H1 (cell line): Measurements from ENCODE around the gene GBP2. TPM values are rescaled to one million over a fixed set of nuclear protein-coding genes. Genes with fewer than 3 reads are reported as not detected.

Experiments used
- CTCF ChIA-PET: fragments of 300-600 bp; sonication (Branson Sonifier 250); formaldehyde crosslinking; loops from one replicate; lab custom pipeline; 2021; ENCODE audit not compliant: partially characterized antibody; lab: Charles Lee
- POLR2A ChIA-PET: fragments of 300-600 bp; sonication (Branson Sonifier 250); formaldehyde crosslinking; loops from one replicate; lab custom pipeline; 2021; ENCODE audit warnings: inconsistent platforms; ENCODE audit not compliant: partially characterized antibody; lab: Charles Lee
- DNase-seq, 2 experiments: peaks; one replicate each; pipeline versions ENCODE4 v3.0.0 to v3.0.0-alpha.2; 2010 to 2022; ENCODE audit warnings: low spot score in 2 of 2, low read depth in 1 of 2, mixed read lengths in 1 of 2
- FAIRE-seq: peaks from 2 replicates; lab custom pipeline; 2011; peaks lifted over from hg19 to GRCh38; lab: Jason Lieb, UNC
- H2AFZ ChIP-seq: 2 replicates; pipeline ENCODE4 v1.8.1; 2012; ENCODE audit warnings: low read length, inconsistent platforms
- H2AK5ac ChIP-seq: 2 replicates; pipeline ENCODE4 v1.6.1; 2013; ENCODE audit warnings: low read depth, low read length
- H2BK120ac ChIP-seq: replicated peaks from 2 replicates; pipeline ENCODE3; 2013; ENCODE audit warnings: low read depth, low read length, inconsistent platforms
- H2BK12ac ChIP-seq: 2 replicates; pipeline ENCODE4 v1.6.1; 2013; ENCODE audit warnings: low read depth, low read length
- H2BK15ac ChIP-seq: 2 replicates; pipeline ENCODE4 v1.6.1; 2013; ENCODE audit warnings: low read length
- H2BK20ac ChIP-seq: 2 replicates; pipeline ENCODE4 v1.6.1; 2013; ENCODE audit warnings: low read length
- H2BK5ac ChIP-seq: 2 replicates; pipeline ENCODE4 v1.6.1; 2013; ENCODE audit warnings: low read depth, low read length
- H3K14ac ChIP-seq: 2 replicates; pipeline ENCODE4 v1.6.1; 2013; ENCODE audit warnings: inconsistent platforms; ENCODE audit not compliant: insufficient read length
- H3K18ac ChIP-seq: 2 replicates; pipeline ENCODE4 v1.6.1; 2013; ENCODE audit warnings: low read length; ENCODE audit errors: extremely low read depth
- H3K23ac ChIP-seq: 2 replicates; pipeline ENCODE4 v1.6.1; 2013; ENCODE audit warnings: inconsistent platforms; ENCODE audit not compliant: insufficient read length
- H3K23me2 ChIP-seq: 2 replicates; pipeline ENCODE4 v1.6.1; 2013; ENCODE audit warnings: low read depth, low read length
- H3K27ac ChIP-seq: 2 replicates; pipeline ENCODE4 v1.6.1; 2011; ENCODE audit warnings: low read depth, low read length, inconsistent platforms
- H3K27me3 ChIP-seq, 4 experiments: replicated peaks in 1 of 4; 1 replicate in 1 of 4; 2 replicates in 3 of 4; pipeline versions ENCODE4 v1.6.1 to v1.8.1; 2011 to 2013; ENCODE audit warnings: low read length in 3 of 4, mild to moderate bottlenecking in 3 of 4, inconsistent platforms in 2 of 4, mixed read lengths in 2 of 4, moderate library complexity in 1 of 4; ENCODE audit not compliant: control insufficient read depth in 3 of 4, insufficient read depth in 3 of 4; ENCODE audit errors: extremely low read depth in 1 of 4
- H3K36me3 ChIP-seq, 4 experiments: 2 replicates each; pipeline versions ENCODE4 v1.6.1 to v1.8.1; 2011 to 2013; ENCODE audit warnings: mild to moderate bottlenecking in 4 of 4, low read length in 3 of 4, moderate library complexity in 2 of 4, control low read depth in 1 of 4, inconsistent platforms in 1 of 4; ENCODE audit not compliant: insufficient read depth in 4 of 4, control insufficient read depth in 2 of 4
- H3K4ac ChIP-seq: replicated peaks from 2 replicates; pipeline ENCODE3; 2013; ENCODE audit warnings: low read length, low read depth, mixed read lengths, inconsistent platforms; ENCODE audit not compliant: insufficient read length
- H3K4me1 ChIP-seq, 4 experiments: replicated peaks in 1 of 4; 1 replicate in 1 of 4; 2 replicates in 3 of 4; pipeline versions ENCODE4 v1.6.1 to v1.8.1; 2011 to 2013; ENCODE audit warnings: low read length in 3 of 4, inconsistent platforms in 2 of 4, mixed read lengths in 1 of 4; ENCODE audit not compliant: insufficient read depth in 4 of 4, control insufficient read depth in 3 of 4
- H3K4me2 ChIP-seq, 2 experiments: 2 replicates each; pipeline versions ENCODE4 v1.6.1 to v1.8.1; 2011 to 2013; ENCODE audit warnings: low read depth in 2 of 2, low read length in 2 of 2, control low read depth in 1 of 2, inconsistent platforms in 1 of 2, mild to moderate bottlenecking in 1 of 2; ENCODE audit not compliant: insufficient read depth in 1 of 2
- H3K4me3 ChIP-seq, 4 experiments: fragments of 200-600, 300-600 bp in 1 of 4; sonication (generic), shearing (Covaris generic), sonication (Bioruptor Twin) in 1 of 4; 2 replicates each; pipeline versions ENCODE4 v1.5.1 to v1.8.1; 2011 to 2016; ENCODE audit warnings: low read length in 4 of 4, low read depth in 3 of 4, control low read depth in 2 of 4, inconsistent platforms in 2 of 4, mild to moderate bottlenecking in 2 of 4, mixed read lengths in 1 of 4, moderate library complexity in 1 of 4; ENCODE audit not compliant: insufficient read depth in 2 of 4; ENCODE audit errors: extremely low read depth in 1 of 4
- H3K56ac ChIP-seq: replicated peaks from 2 replicates; pipeline ENCODE3; 2013; ENCODE audit warnings: low read depth, mild to moderate bottlenecking, mixed read lengths, low read length, inconsistent platforms; ENCODE audit not compliant: insufficient read length
- H3K79me1 ChIP-seq: 2 replicates; pipeline ENCODE4 v1.6.1; 2013; ENCODE audit warnings: low read depth, low read length, control low read depth
- H3K79me2 ChIP-seq, 2 experiments: 2 replicates each; pipeline versions ENCODE4 v1.6.1 to v1.8.1; 2012 to 2013; ENCODE audit warnings: low read length in 2 of 2, mild to moderate bottlenecking in 2 of 2, inconsistent platforms in 1 of 2; ENCODE audit not compliant: insufficient read depth in 2 of 2, control insufficient read depth in 1 of 2
- H3K9ac ChIP-seq, 4 experiments: replicated peaks in 1 of 4; 1 replicate in 1 of 4; 2 replicates in 3 of 4; pipeline versions ENCODE4 v1.6.1 to v1.8.1; 2011 to 2013; ENCODE audit warnings: low read depth in 3 of 4, low read length in 3 of 4, control low read depth in 2 of 4, mild to moderate bottlenecking in 2 of 4, moderate library complexity in 2 of 4, inconsistent platforms in 1 of 4; ENCODE audit errors: extremely low read depth in 1 of 4
- H3K9me3 ChIP-seq, 2 experiments: 2 replicates each; pipeline versions ENCODE4 v1.6.1 to v1.8.1; 2012 to 2013; ENCODE audit warnings: mild to moderate bottlenecking in 2 of 2, moderate library complexity in 2 of 2, control low read depth in 1 of 2, inconsistent platforms in 1 of 2, low read depth in 1 of 2, low read length in 1 of 2, mixed read lengths in 1 of 2; ENCODE audit not compliant: insufficient read depth in 2 of 2
- H4K20me1 ChIP-seq, 2 experiments: replicated peaks in 1 of 2; 2 replicates each; pipeline versions ENCODE3 to v1.8.1; 2011 to 2013; ENCODE audit warnings: inconsistent platforms in 2 of 2, low read length in 2 of 2, mild to moderate bottlenecking in 1 of 2; ENCODE audit not compliant: insufficient read depth in 2 of 2, control insufficient read depth in 1 of 2
- H4K5ac ChIP-seq: 2 replicates; pipeline ENCODE4 v1.6.1; 2013; ENCODE audit warnings: low read length, low read depth, mixed read lengths, inconsistent platforms; ENCODE audit not compliant: insufficient read length
- H4K8ac ChIP-seq: 2 replicates; pipeline ENCODE4 v1.8.0; 2013; ENCODE audit warnings: mild to moderate bottlenecking, moderate library complexity, low read length, inconsistent platforms; ENCODE audit not compliant: insufficient read depth; ENCODE audit errors: extremely low read depth
- H4K91ac ChIP-seq: replicated peaks from 2 replicates; pipeline ENCODE3; 2013; ENCODE audit warnings: low read length, mixed read lengths, inconsistent platforms; ENCODE audit not compliant: insufficient read length
- BACH1 ChIP-seq: IDR thresholded peaks from 2 replicates; pipeline ENCODE4 v1.6.1; 2012; ENCODE audit warnings: low read length, improper control_type of control experiment
- CBX8 ChIP-seq: fragments of 300-800, 300-1000 bp; sonication (generic); IDR thresholded peaks from 2 replicates; pipeline ENCODE4 v1.7.1; 2016; ENCODE audit warnings: low read depth, low read length, borderline replicate concordance
- EGR1 ChIP-seq: IDR thresholded peaks from 2 replicates; pipeline ENCODE4 v1.6.1; 2011; ENCODE audit warnings: low read depth, low read length, borderline replicate concordance
- JUND ChIP-seq: IDR thresholded peaks from 2 replicates; pipeline ENCODE4 v1.6.1; 2011; ENCODE audit warnings: mild to moderate bottlenecking, improper control_type of control experiment, low read length
- NRF1 ChIP-seq: IDR thresholded peaks from 2 replicates; pipeline ENCODE4 v1.6.1; 2011; ENCODE audit warnings: mild to moderate bottlenecking, low read depth, low read length, improper control_type of control experiment
- POLR2A ChIP-seq, 2 experiments: IDR thresholded peaks; 1 replicate in 1 of 2; 2 replicates in 1 of 2; pipeline ENCODE4 v1.6.1; 2011; ENCODE audit warnings: low read depth in 2 of 2, low read length in 2 of 2, mild to moderate bottlenecking in 2 of 2; ENCODE audit errors: control extremely low read depth in 1 of 2
- POU5F1 ChIP-seq: IDR thresholded peaks from 2 replicates; pipeline ENCODE4 v1.6.1; 2011; ENCODE audit warnings: low read depth, mild to moderate bottlenecking, low read length, moderate library complexity
- SIRT6 ChIP-seq: IDR thresholded peaks from one replicate; pipeline ENCODE4 v1.7.1; 2012; ENCODE audit warnings: low read length, inconsistent platforms
- SP4 ChIP-seq: IDR thresholded peaks from 2 replicates; pipeline ENCODE4 v1.6.1; 2012; ENCODE audit warnings: low read length, inconsistent platforms
- SUZ12 ChIP-seq: fragments of 200-600 bp; sonication (generic); IDR thresholded peaks from 2 replicates; pipeline ENCODE4 v1.6.1; 2012; ENCODE audit warnings: mild to moderate bottlenecking, inconsistent platforms, low read length, moderate library complexity, mixed read lengths
- TAF1 ChIP-seq: IDR thresholded peaks from 2 replicates; pipeline ENCODE4 v1.6.1; 2011; ENCODE audit warnings: mild to moderate bottlenecking, low read depth, low read length
- TCF12 ChIP-seq: IDR thresholded peaks from 2 replicates; pipeline ENCODE4 v1.6.1; 2011; ENCODE audit warnings: low read depth, mild to moderate bottlenecking, low read length
- WGBS, 2 experiments: shearing (Covaris generic) in 1 of 2; methylation state at CpG; one replicate each; pipeline versions ENCODE4 v1.1.6 to v1.1.7; 2013 to 2015; ENCODE audit warnings: low lambda C conversion rate in 2 of 2, mixed read lengths in 2 of 2, inconsistent platforms in 1 of 2, low coverage in 1 of 2, missing lambda C conversion rate in 1 of 2; ENCODE audit not compliant: insufficient replicate concordance in 2 of 2, insufficient coverage in 1 of 2, insufficient read length in 1 of 2; ENCODE audit errors: extremely low coverage in 1 of 2, missing lambda C conversion rate in 1 of 2; 5-methylcytosine and 5-hydroxymethylcytosine counted together
- polyA plus RNA-seq, 7 experiments: library from polyadenylated mRNA; depleted of rRNA in 3 of 7; stranded (reverse) in 5 of 7; unstranded in 2 of 7; fragments of >200 nt in 5 of 7; fragments of 200-250 nt in 2 of 7; gene quantifications; 1 replicate in 5 of 7; 2 replicates in 1 of 7; 4 replicates in 1 of 7; pipeline versions ENCODE4 v1.2.1 to v1.2.3, GENCODE V29; 2011 to 2013; ENCODE audit warnings: missing spikeins in 2 of 7, mixed read lengths in 2 of 7
- total RNA-seq: library from RNA; stranded (reverse); fragmentation: NEBNext Ultra II Directional; extraction: Animal tissue kit (Norgen Biotek cat#: 25700); gene quantifications from 2 replicates; pipeline ENCODE4 v1.2.1, GENCODE V29; 2021
- TF ChIP-seq, protein P1 (sequence below): IDR thresholded peaks from 2 replicates; pipeline ENCODE4 v1.6.1; 2012; ENCODE audit warnings: inconsistent platforms
- TF ChIP-seq, protein P2 (sequence below): IDR thresholded peaks from 2 replicates; pipeline ENCODE4 v1.6.1; 2011; ENCODE audit warnings: low read depth, mild to moderate bottlenecking, low read length; ENCODE audit not compliant: insufficient read depth

GBP2 gene
- total and polyA plus RNA-seq, 2 of the 8 experiments (the other 6 are each of a cell fraction or from before 2014, with no cell fraction given), result not detected

DNA sequence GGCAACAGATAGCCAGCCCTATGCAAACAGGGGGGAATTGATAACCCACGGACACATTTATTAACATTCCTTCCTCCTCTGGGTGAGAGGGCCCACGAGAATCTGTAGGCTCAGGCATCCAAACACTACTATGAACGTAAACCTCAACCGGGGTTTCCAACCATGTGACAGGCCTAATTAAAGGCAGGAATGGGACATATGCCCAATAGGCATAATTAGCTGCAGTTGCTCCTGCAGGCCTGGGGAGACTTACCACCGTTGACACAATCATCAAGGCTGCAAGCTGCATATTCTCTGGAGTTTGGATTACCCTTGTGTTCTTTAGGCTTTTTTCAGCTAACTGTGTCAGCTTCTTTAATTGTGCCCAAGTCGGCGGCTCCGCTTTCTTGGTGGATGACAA is 38.7 kb downstream of the GBP2 start:
- no peaks in the 10 kb centered on the region for H3K27me3 ChIP-seq
- no peak overlapping the region for H2AK5ac ChIP-seq
- H3K4me2 ChIP-seq, result no peak overlapping the region
- no peaks in the 10 kb centered on the region for H4K20me1 ChIP-seq
- H3K4ac ChIP-seq, result no peak overlapping the region
- no peak overlapping the region for H3K18ac ChIP-seq
- H3K36me3 ChIP-seq, result no peaks in the 10 kb centered on the region
- no peak overlapping the region for H2BK20ac ChIP-seq
- H4K91ac ChIP-seq, result no peak overlapping the region
- CTCF ChIA-PET, result interaction anchor here (0.6 to 1.2 kb wide), 3 partner anchors 35 to 370 kb away, joined by 3 to 4 read pairs (median 3); no protein-coding TSS in a partner anchor
- H3K23ac ChIP-seq, result no peak overlapping the region
- no peaks in the 10 kb centered on the region for H3K79me1 ChIP-seq
- peak overlapping the region; percentile 62; the same call in 1 of the 2 replicates for H2AFZ ChIP-seq
- H3K79me2 ChIP-seq, result no peaks in the 10 kb centered on the region
- H3K56ac ChIP-seq, result no peak overlapping the region
- H2BK12ac ChIP-seq, result no peak overlapping the region
- no peak overlapping the region for H3K27ac ChIP-seq
- H3K4me1 ChIP-seq, result 0 out of 7 replicates have a peak, but pooled peaks cover 0 to 3% (median 0%) of the 10 kb centered on the region in 4 experiments
- DNase-seq (no peak), FAIRE-seq (no peak)
- H3K4me3 ChIP-seq, result no peak overlapping the region
- H3K23me2 ChIP-seq, result no peaks in the 10 kb centered on the region
- H4K5ac ChIP-seq, result no peak overlapping the region
- no peak overlapping the region for H4K8ac ChIP-seq
- H2BK5ac ChIP-seq, result no peak overlapping the region
- no peaks in the 10 kb centered on the region for H3K9me3 ChIP-seq
- no peak overlapping the region for H3K9ac ChIP-seq
- TF ChIP-seq, protein P1, sequence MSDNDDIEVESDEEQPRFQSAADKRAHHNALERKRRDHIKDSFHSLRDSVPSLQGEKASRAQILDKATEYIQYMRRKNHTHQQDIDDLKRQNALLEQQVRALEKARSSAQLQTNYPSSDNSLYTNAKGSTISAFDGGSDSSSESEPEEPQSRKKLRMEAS, result no peak
- TF ChIP-seq NRF1, result no peak
- no peak for TF ChIP-seq TCF12
- TF ChIP-seq SIRT6, result no peak
- TF ChIP-seq JUND, result no peak
- TF ChIP-seq, protein P2, sequence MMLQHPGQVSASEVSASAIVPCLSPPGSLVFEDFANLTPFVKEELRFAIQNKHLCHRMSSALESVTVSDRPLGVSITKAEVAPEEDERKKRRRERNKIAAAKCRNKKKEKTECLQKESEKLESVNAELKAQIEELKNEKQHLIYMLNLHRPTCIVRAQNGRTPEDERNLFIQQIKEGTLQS, result no peak
- TF ChIP-seq BACH1, result no peak
- TF ChIP-seq SUZ12, result no peak
- TF ChIP-seq SP4, result no peak
- no peak for TF ChIP-seq EGR1
- no peak for TF ChIP-seq POU5F1
- TF ChIP-seq POLR2A (IDR thresholded peaks at IDR 0.05; ENCODE audit: control extremely low read depth in 1 of 2, low read depth in 2 of 2, low read length in 2 of 2), result no peak
- no peak for TF ChIP-seq TAF1
- no peak for TF ChIP-seq CBX8
- H2BK120ac ChIP-seq, result no peak overlapping the region
- WGBS, 2 experiments, result 84% methylated on average over 8 of the region's 8 CpGs; no CpG with 5 or more reads in 1 of the 2 experiments
- POLR2A ChIA-PET, result interaction anchor here (0.6 kb wide), 1 partner anchor 322 kb away, joined by 3 read pairs; no protein-coding TSS in a partner anchor
- no peak overlapping the region for H2BK15ac ChIP-seq
- H3K14ac ChIP-seq, result no peak overlapping the region
